ENCODE results near the gene GAA. TPM values are rescaled to one million over a fixed set of nuclear protein-coding genes. Genes with fewer than 3 reads are reported as not detected.
A peak's percentile ranks its signal among the peaks of the same experiment; 100 is the strongest.

Gene GAA
- total RNA-seq, 3 donors from 2014 or later (not counting 1 experiment from before 2014, with no cell fraction given) = 28.5 to 35.8 (median 32.9) TPM

- H3K9me3 ChIP-seq (ENCODE audit: control insufficient read depth, insufficient read depth, low read length) = no peaks in the 10 kb centered on the region
- Mint-ChIP-seq H3K27ac (peak overlapping the region; percentile 73 to 93), H3K9me3 (no peaks in the 10 kb centered on the region), H3K4me3 (peak overlapping the region; percentile 96), H3K4me1 (peaks cover 19 to 25% of the 10 kb centered on the region in 2 donors), H3K36me3 (no peaks in the 10 kb centered on the region), H3K27me3 (ENCODE audit: low read depth in 2 of 2) (no peaks in the 10 kb centered on the region)
- H3K4me3 ChIP-seq (ENCODE audit: low read length) = peak overlapping the region; percentile 83
- under 1% methylated on average over 69 of the region's 69 CpGs for WGBS (ENCODE audit: insufficient coverage)
- peaks cover 24% of the 10 kb centered on the region for H3K4me1 ChIP-seq (ENCODE audit: control insufficient read depth, insufficient read depth, low read length)
- intact Hi-C loops (cut with micrococcal nuclease) = loop anchor here (2.0 kb wide), 1 partner anchor 116 kb away; no protein-coding TSS in a partner anchor
- ATAC-seq = peak in 2 of 3 donors; percentile 0 to 1
- TF ChIP-seq CTCF (IDR thresholded peaks at IDR 0.05) = no peak
- peak in 1 of 2 donors; percentile 45 for DNase-seq
- peak overlapping the region; percentile 72 for H3K27ac ChIP-seq (ENCODE audit: low read length)
- no peaks in the 10 kb centered on the region for H3K27me3 ChIP-seq (ENCODE audit: control insufficient read depth, insufficient read depth, low read length)
- H3K36me3 ChIP-seq (ENCODE audit: control insufficient read depth, insufficient read depth, low read length) = peaks cover 23% of the 10 kb centered on the region
Observed at GRCh38 chr17:80146121-80147034, 45.0 kb downstream of the GAA start.

- Histone ChIP-seq H3K4me3 (ENCODE audit: low read length) (peak within 1 kb of the TSS; percentile 83), H3K4me1 (ENCODE audit: control insufficient read depth, insufficient read depth, low read length) (peaks cover 29% of the 10 kb centered on the region), H3K27ac (ENCODE audit: low read length) (peak within 1 kb of the TSS; percentile 85), H3K9me3 (ENCODE audit: control insufficient read depth, insufficient read depth, low read length) (peaks cover 5% of the 10 kb centered on the region), H3K27me3 (ENCODE audit: control insufficient read depth, insufficient read depth, low read length) (no peaks in the 10 kb centered on the region), H3K36me3 (ENCODE audit: control insufficient read depth, insufficient read depth, low read length) (peaks cover 15% of the 10 kb centered on the region)
- DNase-seq = peak; percentile 90 to 99
- H3K27me3 Mint-ChIP-seq (ENCODE audit: low read depth in 2 of 2) = no peaks in the 10 kb centered on the region
- intact Hi-C loops (cut with micrococcal nuclease) = loop anchor here (2.0 kb wide), 1 partner anchor 116 kb away; no protein-coding TSS in a partner anchor
- ATAC-seq = peak; percentile 91 to 98 (median 92)
- no peaks in the 10 kb centered on the region for H3K9me3 Mint-ChIP-seq
- TF ChIP-seq CTCF (IDR thresholded peaks at IDR 0.05) = no peak
- peaks cover 22 to 31% of the 10 kb centered on the region in 2 donors for H3K4me1 Mint-ChIP-seq
- H3K36me3 Mint-ChIP-seq = no peaks in the 10 kb centered on the region
- under 1% methylated on average over 90 of the region's 90 CpGs for WGBS (ENCODE audit: insufficient coverage)
- H3K27ac Mint-ChIP-seq = peak within 1 kb of the TSS; percentile 73 to 93
- H3K4me3 Mint-ChIP-seq = peak within 1 kb of the TSS; percentile 96
Observed at GRCh38 chr17:80147035-80147822, 45.8 kb downstream of the GAA start, which contains the start of gene EIF4A3. EIF4A3 (minus strand) TSS chr17:80147128; CDS start chr17:80146961, 167 bp downstream.

GRCh38 chr17:80151333-80151732, 50.0 kb downstream of the GAA start:
- H3K4me3 Mint-ChIP-seq = peak overlapping the region; percentile 47
- Histone ChIP-seq H3K27ac (ENCODE audit: low read length) (no peak overlapping the region), H3K4me1 (ENCODE audit: control insufficient read depth, insufficient read depth, low read length) (peaks cover 15% of the 10 kb centered on the region), H3K4me3 (ENCODE audit: low read length) (no peak overlapping the region), H3K36me3 (ENCODE audit: control insufficient read depth, insufficient read depth, low read length) (no peaks in the 10 kb centered on the region), H3K9me3 (ENCODE audit: control insufficient read depth, insufficient read depth, low read length) (peaks cover 14% of the 10 kb centered on the region), H3K27me3 (ENCODE audit: control insufficient read depth, insufficient read depth, low read length) (no peaks in the 10 kb centered on the region)
- DNase-seq = no peak
- peaks cover 14 to 22% of the 10 kb centered on the region in 2 donors for H3K4me1 Mint-ChIP-seq
- no peaks in the 10 kb centered on the region for H3K27me3 Mint-ChIP-seq (ENCODE audit: low read depth in 2 of 2)
- 93% methylated on average over 4 of the region's 5 CpGs for WGBS (ENCODE audit: insufficient coverage)
- intact Hi-C loops (cut with micrococcal nuclease) = no loop called here
- no peak for ATAC-seq
- TF ChIP-seq CTCF (IDR thresholded peaks at IDR 0.05) = no peak
- H3K9me3 Mint-ChIP-seq = peaks cover 2 to 3% of the 10 kb centered on the region in 2 donors
- H3K36me3 Mint-ChIP-seq = peaks cover 7% of the 10 kb centered on the region
- H3K27ac Mint-ChIP-seq = no peak overlapping the region

Measured in natural killer cell (primary cell).